ENCODE measurements around the gene PRKN.

Gene PRKN

DNA sequence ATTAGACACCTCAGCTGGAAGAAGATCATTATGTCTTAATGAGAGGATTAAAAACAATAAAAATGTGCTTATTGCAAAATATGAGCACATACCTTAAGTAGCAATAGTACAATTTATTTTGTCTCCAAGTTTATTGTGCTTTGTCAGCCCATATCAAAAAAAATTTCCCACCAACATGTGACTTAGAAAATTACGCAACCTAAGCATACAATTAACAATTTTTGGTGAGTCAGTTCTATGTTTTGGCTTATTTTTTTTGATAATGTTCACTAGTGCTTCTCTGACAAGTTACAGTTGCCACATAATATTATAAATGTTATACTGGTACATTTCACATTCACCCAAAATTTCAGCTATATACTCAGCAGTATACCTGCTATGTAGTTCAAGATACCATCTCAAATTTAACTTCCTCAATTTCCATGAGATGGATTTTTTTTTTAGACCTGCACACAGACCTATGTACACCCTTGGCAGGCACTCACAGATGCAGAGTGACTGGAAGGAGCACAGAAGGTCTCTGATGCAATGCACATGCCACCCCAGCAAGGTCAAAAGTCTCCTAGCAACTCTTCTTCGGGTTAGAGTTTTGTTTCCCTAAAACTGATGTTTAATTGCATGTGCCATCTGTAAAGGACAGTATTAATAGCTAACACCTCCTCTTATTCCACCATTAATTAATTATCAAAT, 112.4 kb downstream of the PRKN start:
- TF ChIP-seq, protein P1, sequence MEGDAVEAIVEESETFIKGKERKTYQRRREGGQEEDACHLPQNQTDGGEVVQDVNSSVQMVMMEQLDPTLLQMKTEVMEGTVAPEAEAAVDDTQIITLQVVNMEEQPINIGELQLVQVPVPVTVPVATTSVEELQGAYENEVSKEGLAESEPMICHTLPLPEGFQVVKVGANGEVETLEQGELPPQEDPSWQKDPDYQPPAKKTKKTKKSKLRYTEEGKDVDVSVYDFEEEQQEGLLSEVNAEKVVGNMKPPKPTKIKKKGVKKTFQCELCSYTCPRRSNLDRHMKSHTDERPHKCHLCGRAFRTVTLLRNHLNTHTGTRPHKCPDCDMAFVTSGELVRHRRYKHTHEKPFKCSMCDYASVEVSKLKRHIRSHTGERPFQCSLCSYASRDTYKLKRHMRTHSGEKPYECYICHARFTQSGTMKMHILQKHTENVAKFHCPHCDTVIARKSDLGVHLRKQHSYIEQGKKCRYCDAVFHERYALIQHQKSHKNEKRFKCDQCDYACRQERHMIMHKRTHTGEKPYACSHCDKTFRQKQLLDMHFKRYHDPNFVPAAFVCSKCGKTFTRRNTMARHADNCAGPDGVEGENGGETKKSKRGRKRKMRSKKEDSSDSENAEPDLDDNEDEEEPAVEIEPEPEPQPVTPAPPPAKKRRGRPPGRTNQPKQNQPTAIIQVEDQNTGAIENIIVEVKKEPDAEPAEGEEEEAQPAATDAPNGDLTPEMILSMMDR (IDR thresholded peaks at IDR 0.05; ENCODE audit: low read depth, low read length) = no peak
- H3K4me3 ChIP-seq (ENCODE audit: low read depth, low read length) = no peak overlapping the region

DNA sequence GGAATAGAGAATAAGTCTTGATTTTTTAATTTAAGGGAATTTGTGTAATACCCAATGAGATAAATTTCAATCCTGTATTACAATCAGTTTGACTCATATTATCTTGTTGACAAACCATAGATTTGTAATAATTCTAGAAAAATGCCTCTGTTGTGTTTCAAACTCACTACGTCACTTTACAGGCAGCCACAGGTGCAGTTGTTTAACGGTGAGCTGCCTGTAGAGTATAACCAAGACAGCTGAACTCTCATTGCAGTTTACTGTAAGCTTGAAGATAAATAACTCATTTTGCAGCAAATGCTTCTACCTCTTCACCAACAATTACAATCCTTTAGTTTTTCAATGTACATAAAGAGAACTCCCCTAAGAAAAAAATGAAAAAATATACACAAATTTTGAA, 114.3 kb downstream of the PRKN start:
- no peak overlapping the region for H3K4me3 ChIP-seq (ENCODE audit: low read depth, low read length)
- TF ChIP-seq, protein P1 (IDR thresholded peaks at IDR 0.05; ENCODE audit: low read depth, low read length) = no peak

DNA sequence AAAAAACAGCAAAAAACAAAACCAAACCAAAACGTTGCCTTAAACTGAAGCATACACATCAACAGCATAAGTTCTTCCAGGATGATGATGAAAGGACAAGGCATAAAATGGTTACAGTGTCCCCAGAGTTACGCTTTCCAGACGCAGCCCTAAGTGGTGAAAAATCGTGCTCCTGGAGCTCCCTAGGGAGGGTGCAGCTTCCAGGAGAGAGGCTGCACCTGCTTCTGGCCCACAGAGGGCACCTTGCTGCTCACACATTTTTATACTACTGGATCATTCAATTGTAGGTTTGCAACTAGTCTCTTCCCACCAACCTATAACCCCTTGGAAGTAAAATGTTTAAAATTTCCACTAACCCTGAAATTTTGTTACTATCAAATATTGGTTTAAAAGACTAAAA, 115.0 kb downstream of the PRKN start:
- H3K4me3 ChIP-seq (ENCODE audit: low read depth, low read length) = no peak overlapping the region

GRCh38 chr6:162610351-162610750, 117.2 kb downstream of the PRKN start:
- TF ChIP-seq, protein P1 (IDR thresholded peaks at IDR 0.05; ENCODE audit: low read depth, low read length) = no peak
- H3K4me3 ChIP-seq (ENCODE audit: low read depth, low read length) = no peak overlapping the region

More for the DNA sequence above, 115.0 kb downstream of the PRKN start:
- TF ChIP-seq, protein P1 (IDR thresholded peaks at IDR 0.05; ENCODE audit: low read depth, low read length) = no peak

- no peak overlapping the region for H3K4me3 ChIP-seq (ENCODE audit: low read depth, low read length)
- TF ChIP-seq, protein P1 (IDR thresholded peaks at IDR 0.05; ENCODE audit: low read depth, low read length) = no peak
These were observed 121.7 kb downstream of the PRKN start for GRCh38 chr6:162605881-162606280.

DNA sequence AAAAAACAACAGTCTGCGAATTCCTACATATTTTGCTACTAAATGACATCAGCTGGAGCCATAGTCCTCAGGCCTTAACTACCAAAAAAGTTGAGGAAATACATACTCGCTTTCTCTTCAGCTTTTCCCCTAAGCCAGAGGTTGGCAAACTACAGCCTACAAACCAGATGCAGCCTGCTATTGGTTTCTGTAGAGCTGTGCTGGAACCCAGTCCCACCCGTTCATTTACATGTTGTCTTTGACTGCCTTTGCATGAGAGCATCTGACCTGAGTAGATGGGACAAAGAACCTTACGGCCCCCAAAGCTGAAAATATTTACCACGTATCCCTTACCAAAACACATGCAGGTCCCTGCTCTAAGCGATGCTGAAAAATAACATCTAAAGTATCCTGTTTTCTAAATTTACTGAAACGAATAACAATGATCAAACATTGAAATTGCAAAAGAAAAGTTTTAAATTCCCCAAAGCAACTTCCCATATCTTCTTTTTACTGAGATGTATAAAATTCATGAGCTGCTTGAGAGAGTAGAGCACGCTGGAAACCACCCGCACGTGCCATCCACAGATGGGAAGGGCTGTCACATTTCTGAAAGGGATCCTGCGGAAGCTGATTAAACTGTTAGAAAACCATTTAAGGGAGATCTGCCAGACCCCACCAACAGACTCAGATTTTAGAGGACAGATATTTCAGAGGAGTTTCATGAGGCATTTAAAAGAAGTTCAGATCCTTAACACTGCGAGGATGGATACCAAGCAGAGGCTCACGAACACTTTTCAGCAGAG, 124.1 kb downstream of the PRKN start:
- TF ChIP-seq, protein P1 (IDR thresholded peaks at IDR 0.05; ENCODE audit: low read depth, low read length) = no peak
- H3K4me3 ChIP-seq (ENCODE audit: low read depth, low read length) = no peak overlapping the region

DNA sequence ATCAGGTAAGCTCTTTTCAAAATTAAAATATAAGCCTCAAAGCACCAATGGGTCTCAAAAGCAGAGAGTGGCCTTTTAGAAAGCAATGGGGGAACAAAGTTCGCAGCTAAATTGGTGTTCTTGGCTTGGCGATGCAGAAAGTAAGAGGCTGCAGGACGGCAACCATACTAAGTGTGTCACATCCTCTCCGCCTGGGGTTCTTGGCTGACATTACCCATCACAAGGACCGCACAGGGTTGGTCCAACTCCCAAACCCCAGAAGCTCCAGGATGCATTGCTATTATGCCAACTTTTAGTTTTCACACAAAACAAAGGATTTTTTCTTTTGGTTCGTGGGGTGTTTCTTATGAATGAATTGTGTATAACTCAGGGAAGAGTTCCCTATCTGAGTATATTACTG, 124.8 kb downstream of the PRKN start:
- no peak overlapping the region for H3K4me3 ChIP-seq (ENCODE audit: low read depth, low read length)
- TF ChIP-seq, protein P1 (IDR thresholded peaks at IDR 0.05; ENCODE audit: low read depth, low read length) = no peak

All from WI38 (cell line).